Mesendoderm (in vitro differentiated cells): ENCODE results near the gene MTUS2.

ENCODE experiments used
- DNase-seq: peaks from one replicate; pipeline ENCODE4 v3.0.0; 2013
- H2AK5ac ChIP-seq: 2 replicates; pipeline ENCODE4 v1.6.1; 2013; ENCODE audit warnings: low read length, inconsistent platforms
- H2BK120ac ChIP-seq: 2 replicates; pipeline ENCODE4 v1.6.1; 2013; ENCODE audit warnings: low read depth, mild to moderate bottlenecking, low read length, moderate library complexity, mixed read lengths
- H2BK15ac ChIP-seq: replicated peaks from 2 replicates; pipeline ENCODE4 v1.6.1; 2013; ENCODE audit warnings: low read depth, mild to moderate bottlenecking, moderate library complexity
- H2BK5ac ChIP-seq: 2 replicates; pipeline ENCODE4 v1.6.1; 2013; ENCODE audit warnings: low read length, inconsistent platforms
- H3K18ac ChIP-seq: 2 replicates; pipeline ENCODE4 v1.6.1; 2013; ENCODE audit warnings: mild to moderate bottlenecking, low read length, mixed read lengths
- H3K23ac ChIP-seq: one replicate; pipeline ENCODE4 v1.6.1; 2013; ENCODE audit warnings: low read length
- H3K27ac ChIP-seq: 2 replicates; pipeline ENCODE4 v1.5.1; 2013; ENCODE audit warnings: low read depth, mild to moderate bottlenecking, inconsistent platforms, low read length, moderate library complexity
- H3K27me3 ChIP-seq: 2 replicates; pipeline ENCODE4 v1.6.1; 2013; ENCODE audit warnings: low read length, control low read depth, mild to moderate bottlenecking, inconsistent platforms; ENCODE audit not compliant: insufficient read depth, poor library complexity
- H3K36me3 ChIP-seq: 2 replicates; pipeline ENCODE4 v1.6.1; 2013; ENCODE audit warnings: low read length, inconsistent platforms; ENCODE audit not compliant: control insufficient read depth, insufficient read depth
- H3K4ac ChIP-seq: one replicate; pipeline ENCODE4 v1.6.1; 2013; ENCODE audit warnings: low read depth, mild to moderate bottlenecking, low read length, moderate library complexity
- H3K4me1 ChIP-seq: 2 replicates; pipeline ENCODE4 v1.6.1; 2013; ENCODE audit warnings: low read depth, low read length, inconsistent platforms; ENCODE audit not compliant: control insufficient read depth
- H3K4me2 ChIP-seq: 2 replicates; pipeline ENCODE4 v1.6.1; 2013; ENCODE audit warnings: low read length
- H3K4me3 ChIP-seq: 2 replicates; pipeline ENCODE4 v1.5.1; 2013; ENCODE audit warnings: mild to moderate bottlenecking, low read length
- H3K56ac ChIP-seq: one replicate; pipeline ENCODE4 v1.6.1; 2013; ENCODE audit warnings: low read length
- H3K79me1 ChIP-seq: 2 replicates; pipeline ENCODE4 v1.6.1; 2013; ENCODE audit warnings: low read length, inconsistent platforms
- H3K79me2 ChIP-seq: 2 replicates; pipeline ENCODE4 v1.6.1; 2013; ENCODE audit warnings: mild to moderate bottlenecking, low read length; ENCODE audit not compliant: control insufficient read depth, insufficient read depth
- H3K9ac ChIP-seq: 2 replicates; pipeline ENCODE4 v1.6.1; 2013; ENCODE audit warnings: low read length, inconsistent platforms
- H4K5ac ChIP-seq: one replicate; pipeline ENCODE4 v1.6.1; 2013; ENCODE audit warnings: low read length
- H4K8ac ChIP-seq: one replicate; pipeline ENCODE4 v1.6.1; 2013; ENCODE audit warnings: low read depth, mild to moderate bottlenecking, control low read depth, low read length, moderate library complexity
- WGBS: extraction: QIAGEN DNeasy Blood & Tissue Kit; methylation state at CpG from one replicate; pipeline ENCODE4 v1.1.7; 2013; ENCODE audit warnings: low lambda C conversion rate, missing lambda C conversion rate; ENCODE audit not compliant: insufficient coverage; ENCODE audit errors: extremely low coverage; 5-methylcytosine and 5-hydroxymethylcytosine counted together

Gene MTUS2

DNA sequence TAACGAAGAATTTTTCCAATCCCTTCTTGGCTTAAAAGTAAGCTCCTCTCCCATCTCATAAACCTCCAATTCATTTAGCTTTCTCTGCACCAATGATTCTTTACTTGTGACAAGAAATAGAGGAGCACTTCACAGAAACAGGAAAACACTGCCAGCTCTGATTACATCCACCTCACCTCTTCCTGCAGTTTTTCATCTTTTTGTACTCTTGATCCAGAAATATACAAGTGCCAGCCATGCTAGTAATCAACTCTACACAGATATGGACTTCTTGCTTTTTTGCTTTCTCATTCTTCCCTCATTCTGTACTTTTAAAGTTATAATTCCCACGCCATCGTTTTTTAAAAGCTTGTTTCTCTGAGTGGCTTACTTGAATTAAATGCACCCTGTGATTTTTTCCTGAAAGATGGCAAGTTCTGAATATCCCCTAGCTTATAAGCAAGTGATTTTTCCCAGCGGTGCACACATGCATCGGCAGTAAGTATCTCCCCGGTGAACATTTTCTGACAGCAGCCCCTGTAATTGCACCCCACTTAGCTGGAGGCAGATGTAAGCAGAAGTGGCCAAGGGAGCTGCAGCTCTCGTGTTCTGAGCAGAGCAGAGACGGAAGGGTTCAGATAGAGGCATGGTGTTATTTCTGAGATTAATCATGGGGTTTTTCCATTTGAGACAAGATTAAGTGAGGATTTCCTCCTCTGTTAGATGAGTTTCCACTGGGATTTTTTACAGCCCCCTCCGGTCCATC, 434.7 kb downstream of the MTUS2 start:
- Histone ChIP-seq H2BK120ac (no peak overlapping the region), H3K23ac (no peak overlapping the region), H2BK15ac (no peak overlapping the region), H4K5ac (no peak overlapping the region), H3K56ac (no peak overlapping the region), H3K18ac (no peak overlapping the region), H3K4me2 (no peak overlapping the region), H3K4ac (no peak overlapping the region), H3K4me1 (no peaks in the 10 kb centered on the region), H3K27me3 (no peaks in the 10 kb centered on the region), H2BK5ac (no peak overlapping the region), H3K36me3 (no peaks in the 10 kb centered on the region), H3K9ac (no peak overlapping the region), H3K27ac (no peak overlapping the region), H4K8ac (no peak overlapping the region), H3K4me3 (no peak overlapping the region), H3K79me1 (no peaks in the 10 kb centered on the region), H3K79me2 (no peaks in the 10 kb centered on the region), H2AK5ac (no peak overlapping the region)
- DNase-seq, result no peak
- WGBS, result no CpG with 5 or more reads among the region's 9 CpGs

DNA sequence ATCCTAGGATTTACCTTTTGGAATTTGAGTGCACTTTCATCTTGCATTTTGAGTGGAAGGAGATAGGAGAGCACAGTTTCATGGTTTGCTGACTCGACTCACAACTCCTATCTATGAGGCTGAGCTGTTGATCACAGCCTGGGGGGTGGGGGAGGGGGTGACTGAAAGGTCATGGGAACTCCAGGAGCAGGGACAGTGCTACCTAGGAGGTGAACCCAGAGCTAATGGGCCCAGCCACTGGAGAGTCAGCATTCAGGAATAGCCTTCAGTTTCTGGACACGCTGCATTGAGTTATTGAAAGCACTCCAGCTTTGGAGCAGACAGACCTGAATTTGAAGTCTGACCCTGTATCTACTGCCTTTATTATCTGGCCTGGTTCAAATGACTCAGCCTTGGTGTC, 435.4 kb downstream of the MTUS2 start:
- Histone ChIP-seq H2AK5ac (no peak overlapping the region), H2BK15ac (no peak overlapping the region), H3K4me2 (no peak overlapping the region), H3K36me3 (no peaks in the 10 kb centered on the region), H3K4me3 (no peak overlapping the region), H4K8ac (no peak overlapping the region), H3K9ac (no peak overlapping the region), H3K23ac (no peak overlapping the region), H3K79me1 (no peaks in the 10 kb centered on the region), H4K5ac (no peak overlapping the region), H2BK5ac (no peak overlapping the region), H3K4ac (no peak overlapping the region), H3K18ac (no peak overlapping the region), H3K4me1 (no peaks in the 10 kb centered on the region), H3K56ac (no peak overlapping the region), H2BK120ac (no peak overlapping the region), H3K27ac (no peak overlapping the region), H3K79me2 (no peaks in the 10 kb centered on the region), H3K27me3 (no peaks in the 10 kb centered on the region)
- DNase-seq, result peak; percentile 22
- WGBS, result no CpG with 5 or more reads among the region's 2 CpGs

DNA sequence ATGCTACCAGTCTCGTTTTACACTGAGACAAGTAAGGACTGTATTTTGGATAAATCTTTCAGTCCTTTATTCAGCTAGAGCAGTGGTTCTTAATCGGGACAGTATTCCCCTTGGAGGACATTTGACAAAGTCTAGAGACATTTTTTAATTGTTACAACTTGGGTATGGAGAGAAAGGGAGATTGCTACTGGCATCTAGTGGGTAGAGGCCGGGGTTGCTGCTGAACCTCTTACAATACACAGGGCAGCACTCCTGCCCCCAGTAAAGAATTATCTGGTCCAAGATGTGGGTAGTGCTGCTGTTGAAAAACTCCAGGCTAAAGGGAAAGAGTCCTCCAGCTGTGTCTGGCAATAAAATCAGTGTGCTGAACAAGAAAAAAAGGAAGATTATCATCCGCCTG, 440.5 kb downstream of the MTUS2 start:
- no peak overlapping the region for H2AK5ac ChIP-seq
- H3K23ac ChIP-seq, result no peak overlapping the region
- H3K9ac ChIP-seq, result no peak overlapping the region
- no peak overlapping the region for H3K18ac ChIP-seq
- H4K5ac ChIP-seq, result no peak overlapping the region
- no peaks in the 10 kb centered on the region for H3K36me3 ChIP-seq
- peak; percentile 23 for DNase-seq
- H3K79me1 ChIP-seq, result no peaks in the 10 kb centered on the region
- H3K56ac ChIP-seq, result no peak overlapping the region
- H3K79me2 ChIP-seq, result no peaks in the 10 kb centered on the region
- no peak overlapping the region for H3K4ac ChIP-seq
- H3K27me3 ChIP-seq, result no peaks in the 10 kb centered on the region
- H3K4me2 ChIP-seq, result no peak overlapping the region
- H3K4me3 ChIP-seq, result no peak overlapping the region
- H3K27ac ChIP-seq, result no peak overlapping the region
- no CpG with 5 or more reads among the region's 4 CpGs for WGBS
- H2BK120ac ChIP-seq, result no peak overlapping the region
- H3K4me1 ChIP-seq, result no peaks in the 10 kb centered on the region
- no peak overlapping the region for H2BK15ac ChIP-seq
- no peak overlapping the region for H4K8ac ChIP-seq
- H2BK5ac ChIP-seq, result no peak overlapping the region

DNA sequence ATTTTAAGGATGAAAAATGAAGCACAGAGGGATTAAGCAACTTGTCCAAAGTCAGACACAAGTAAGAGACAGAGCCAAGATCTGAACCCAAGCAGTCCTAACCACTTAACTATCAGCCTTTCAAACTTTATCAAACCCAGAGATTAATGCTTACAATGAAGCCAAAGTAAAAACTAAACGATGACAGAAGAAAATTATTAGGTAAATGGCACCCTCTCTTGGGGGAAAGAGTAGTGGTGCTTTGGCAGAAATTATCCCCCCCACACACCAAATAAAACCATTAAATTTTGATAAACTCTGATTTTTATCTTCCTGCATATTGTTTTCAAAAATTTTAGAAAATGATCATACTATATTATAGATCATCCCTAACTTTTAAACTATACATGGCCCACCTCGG, 446.1 kb downstream of the MTUS2 start:
- Histone ChIP-seq H3K4ac (no peak overlapping the region), H3K18ac (no peak overlapping the region), H3K9ac (no peak overlapping the region), H4K8ac (no peak overlapping the region), H3K36me3 (no peaks in the 10 kb centered on the region), H3K27me3 (no peaks in the 10 kb centered on the region), H3K56ac (no peak overlapping the region), H3K4me1 (peaks cover under 1% of the 10 kb centered on the region), H3K4me2 (no peak overlapping the region), H3K79me2 (no peaks in the 10 kb centered on the region), H3K4me3 (no peak overlapping the region), H3K23ac (no peak overlapping the region), H2AK5ac (no peak overlapping the region), H3K79me1 (no peaks in the 10 kb centered on the region), H3K27ac (no peak overlapping the region), H2BK120ac (no peak overlapping the region), H4K5ac (no peak overlapping the region), H2BK15ac (no peak overlapping the region), H2BK5ac (no peak overlapping the region)
- no peak for DNase-seq
- WGBS, result no CpG with 5 or more reads among the region's 2 CpGs

DNA sequence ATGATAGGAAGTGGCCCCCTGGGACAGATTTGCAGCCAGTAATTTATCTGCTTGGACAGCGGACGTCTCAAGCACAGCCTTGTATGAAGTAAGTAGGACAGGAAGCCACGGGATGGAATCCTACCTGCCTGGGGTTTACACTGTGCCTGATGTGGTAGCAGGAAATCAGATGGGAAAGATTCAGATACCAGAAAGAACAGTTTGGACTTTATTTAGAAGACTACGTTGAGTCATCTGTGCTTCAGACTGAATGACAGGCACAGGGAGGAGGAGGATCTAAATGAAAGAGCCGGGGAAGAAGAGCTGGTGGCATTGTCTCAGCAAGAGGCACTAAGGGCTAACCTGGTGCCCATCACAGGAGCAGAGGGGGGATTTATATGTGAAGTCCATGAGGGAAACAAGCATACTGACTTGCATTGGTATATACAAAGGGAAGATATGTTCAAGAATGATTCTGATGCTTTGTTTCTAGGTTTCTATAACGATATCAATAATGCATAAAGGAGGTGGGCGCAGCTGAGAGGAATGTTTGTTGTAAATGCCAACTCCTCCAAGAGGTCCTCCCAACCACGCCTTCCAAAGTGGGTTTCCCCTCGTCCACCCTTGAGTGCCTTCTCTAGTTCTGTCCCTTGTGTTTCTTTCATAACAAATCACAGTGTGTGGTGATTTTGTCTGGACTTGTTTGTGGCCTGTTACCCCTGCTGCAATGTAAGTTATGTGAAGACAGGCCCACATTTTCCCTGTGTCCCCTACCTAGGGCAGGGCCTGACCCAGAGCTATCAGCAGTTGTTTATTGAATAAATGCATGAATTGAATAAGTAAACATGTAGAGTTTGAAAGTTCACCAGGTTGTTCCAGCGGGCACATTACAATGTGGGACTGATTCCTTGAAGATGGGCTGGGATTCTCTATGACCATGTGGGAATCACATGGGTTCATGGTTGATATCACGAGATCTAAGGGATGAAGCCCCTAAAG, 446.9 kb downstream of the MTUS2 start:
- no peak overlapping the region for H2AK5ac ChIP-seq
- H3K36me3 ChIP-seq, result no peaks in the 10 kb centered on the region
- no peak overlapping the region for H3K56ac ChIP-seq
- H3K27me3 ChIP-seq, result no peaks in the 10 kb centered on the region
- no peak overlapping the region for H3K18ac ChIP-seq
- H2BK120ac ChIP-seq, result no peak overlapping the region
- H3K79me1 ChIP-seq, result no peaks in the 10 kb centered on the region
- no peak overlapping the region for H2BK5ac ChIP-seq
- no CpG with 5 or more reads among the region's 11 CpGs for WGBS
- no peak overlapping the region for H3K4me2 ChIP-seq
- H3K23ac ChIP-seq, result no peak overlapping the region
- no peak overlapping the region for H3K9ac ChIP-seq
- no peak for DNase-seq
- no peak overlapping the region for H4K5ac ChIP-seq
- no peak overlapping the region for H2BK15ac ChIP-seq
- H3K79me2 ChIP-seq, result no peaks in the 10 kb centered on the region
- H4K8ac ChIP-seq, result no peak overlapping the region
- H3K27ac ChIP-seq, result no peak overlapping the region
- H3K4ac ChIP-seq, result no peak overlapping the region
- peaks cover 3% of the 10 kb centered on the region for H3K4me1 ChIP-seq
- no peak overlapping the region for H3K4me3 ChIP-seq
